Skin of body (tissue), 2 donors: ENCODE measurements around the gene GRIN2C. TPM values are rescaled to one million over a fixed set of nuclear protein-coding genes. Genes with fewer than 3 reads are reported as not detected.
"Not testable (repeated sequence)": the region's sequence is repeated elsewhere in the genome, so short reads cannot be mapped to it uniquely, and the experiment has no call there.

Experiments used
- DNase-seq: peaks from one replicate; lab custom pipeline; 2025; lab: John Stamatoyannopoulos, UW
- total RNA-seq: library from RNA; depleted of rRNA; stranded (reverse); fragments of >200 nt; gene quantifications from one replicate; pipeline ENCODE4 v1.2.3, GENCODE V29; 2014

GRIN2C gene
- 0.69 TPM for total RNA-seq

GRCh38 chr17:74859459-74860228 lies at the start of gene GRIN2C:
GRIN2C (minus strand) TSS chr17:74859885; CDS start chr17:74855092, 4,793 bp downstream.
- no peak for DNase-seq

GRCh38 chr17:74909097-74909496 lies 49.4 kb upstream of the GRIN2C start:
- not testable (repeated sequence) for DNase-seq

GRCh38 chr17:74907012-74907411 lies 47.3 kb upstream of the GRIN2C start:
- DNase-seq, result no peak

- DNase-seq, result not testable (repeated sequence)
These were observed 46.6 kb upstream of the GRIN2C start for GRCh38 chr17:74906214-74906793.

GRCh38 chr17:74904687-74905409 lies 45.2 kb upstream of the GRIN2C start:
- DNase-seq, result no peak

- no peak for DNase-seq
These were observed 44.0 kb upstream of the GRIN2C start for GRCh38 chr17:74903671-74904070.

- DNase-seq, result no peak
These were observed 43.3 kb upstream of the GRIN2C start for GRCh38 chr17:74903034-74903433.

- no peak for DNase-seq
These were observed 41.9 kb upstream of the GRIN2C start for GRCh38 chr17:74901353-74902135.

GRCh38 chr17:74900208-74900607 lies 40.5 kb upstream of the GRIN2C start:
- no peak for DNase-seq

GRCh38 chr17:74898376-74898946 lies 38.8 kb upstream of the GRIN2C start:
- DNase-seq, result no peak

GRCh38 chr17:74893936-74894671 lies 34.4 kb upstream of the GRIN2C start:
- no peak for DNase-seq

GRCh38 chr17:74892974-74893911 lies 33.6 kb upstream of the GRIN2C start, which contains the start of gene FADS6:
FADS6 (minus strand) TSS chr17:74893633; CDS start chr17:74893595, 38 bp downstream.
- DNase-seq, result no peak

GRCh38 chr17:74892013-74892841 lies 32.5 kb upstream of the GRIN2C start:
- no peak for DNase-seq

GRCh38 chr17:74890554-74890953 lies 30.9 kb upstream of the GRIN2C start:
- no peak for DNase-seq

GRCh38 chr17:74888469-74888868 lies 28.8 kb upstream of the GRIN2C start:
- DNase-seq, result no peak

GRCh38 chr17:74883241-74883745 lies 23.6 kb upstream of the GRIN2C start:
- DNase-seq, result no peak

GRCh38 chr17:74882517-74883240 lies 23.0 kb upstream of the GRIN2C start:
- no peak for DNase-seq
